Endodermal cell (in vitro differentiated cells): ENCODE data around the gene ZFX. TPM values are rescaled to one million over a fixed set of nuclear protein-coding genes. Genes with fewer than 3 reads are reported as not detected.
A peak's percentile ranks its signal among the peaks of the same experiment; 100 is the strongest.
"Not testable (repeated sequence)": the region's sequence is repeated elsewhere in the genome, so short reads cannot be mapped to it uniquely, and the experiment has no call there.

ENCODE experiments used
- DNase-seq: peaks from one replicate; pipeline ENCODE4 v3.0.0-alpha.2; 2017
- H3K27ac ChIP-seq: 2 replicates; pipeline ENCODE4 v1.5.1; 2013; ENCODE audit warnings: mild to moderate bottlenecking, low read depth, low read length, moderate library complexity
- H3K27me3 ChIP-seq: 2 replicates; pipeline ENCODE4 v1.6.1; 2013; ENCODE audit warnings: mild to moderate bottlenecking, low read length, moderate library complexity; ENCODE audit not compliant: insufficient read depth, control insufficient read depth, poor library complexity, severe bottlenecking
- H3K36me3 ChIP-seq: 2 replicates; pipeline ENCODE4 v1.7.0; 2013; ENCODE audit warnings: mild to moderate bottlenecking, low read length, moderate library complexity; ENCODE audit not compliant: control insufficient read depth, insufficient read depth
- H3K4me1 ChIP-seq: one replicate; pipeline ENCODE4 v1.7.0; 2013; ENCODE audit warnings: low read length; ENCODE audit not compliant: control insufficient read depth, insufficient read depth
- H3K4me3 ChIP-seq: 2 replicates; pipeline ENCODE4 v1.5.1; 2013; ENCODE audit warnings: mild to moderate bottlenecking, low read length, moderate library complexity
- H3K9ac ChIP-seq: 2 replicates; pipeline ENCODE4 v1.6.1; 2013; ENCODE audit warnings: mild to moderate bottlenecking, low read length, moderate library complexity; ENCODE audit not compliant: poor library complexity, severe bottlenecking; ENCODE audit errors: extremely low read depth
- H3K9me3 ChIP-seq: 2 replicates; pipeline ENCODE4 v1.6.1; 2013; ENCODE audit warnings: mild to moderate bottlenecking, low read length, moderate library complexity; ENCODE audit not compliant: control insufficient read depth
- H3K27ac Mint-ChIP-seq: 2 replicates; pipeline ENCODE4 v1.8.0; 2020; ENCODE audit warnings: mixed read lengths
- H3K27me3 Mint-ChIP-seq: 2 replicates; pipeline ENCODE4 v1.8.0; 2021; ENCODE audit warnings: mild to moderate bottlenecking, mixed read lengths; ENCODE audit not compliant: insufficient read depth
- H3K36me3 Mint-ChIP-seq: 2 replicates; pipeline ENCODE4 v1.8.0; 2020; ENCODE audit warnings: low read depth, mixed read lengths
- H3K4me1 Mint-ChIP-seq: 2 replicates; pipeline ENCODE4 v1.8.0; 2020; ENCODE audit warnings: mixed read lengths
- H3K4me3 Mint-ChIP-seq: 2 replicates; pipeline ENCODE4 v1.8.0; 2020; ENCODE audit warnings: mild to moderate bottlenecking, moderate library complexity, mixed read lengths
- H3K9me3 Mint-ChIP-seq: 2 replicates; pipeline ENCODE4 v1.8.0; 2020; ENCODE audit warnings: mild to moderate bottlenecking, mixed read lengths
- WGBS, 2 experiments: methylation state at CpG; one replicate each; pipeline versions ENCODE4 v1.1.5 to v1.1.7; 2013; ENCODE audit warnings: missing lambda C conversion rate in 2 of 2, mixed read lengths in 1 of 2; ENCODE audit not compliant: insufficient coverage in 1 of 2, insufficient read length in 1 of 2; 5-methylcytosine and 5-hydroxymethylcytosine counted together
- total RNA-seq, 2 donors: library from RNA; stranded (reverse); fragmentation: NEBNext Ultra II Directional in 1 of 2; extraction: Animal tissue kit (Norgen Biotek cat#: 25700) in 1 of 2; gene quantifications; 2 replicates in 1 of 2; 3 replicates in 1 of 2; pipeline ENCODE4 v1.2.1, GENCODE V29; 2021
- TF ChIP-seq, protein P1 (sequence below): fragments of 200-600 bp; sonication (generic); conservative IDR thresholded peaks from 2 replicates; pipeline ENCODE4 v1.5.0; 2021; ENCODE audit warnings: antibody characterized with exemption, mild to moderate bottlenecking

The ZFX gene
- total RNA-seq, 2 donors from 2014 or later = 20.3 to 51.0 TPM

DNA sequence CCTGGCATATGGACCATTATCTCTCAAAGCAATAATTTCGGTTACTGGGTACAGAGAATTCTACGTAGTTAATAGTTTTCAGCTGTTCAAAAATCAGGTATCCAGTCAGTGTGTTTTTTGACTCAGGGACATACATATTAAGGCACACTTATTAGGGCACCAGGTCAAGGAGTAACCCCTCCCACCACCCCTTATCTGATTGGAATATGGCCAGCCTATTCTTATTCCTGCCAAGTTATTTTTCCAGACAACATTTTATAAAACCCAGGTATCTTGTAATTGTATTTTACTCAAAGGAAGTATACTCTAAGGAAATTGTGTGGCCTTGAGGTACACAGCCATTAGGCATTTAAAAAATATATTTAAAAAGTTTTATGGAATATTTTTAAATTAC lies 4.3 kb downstream of the ZFX start:
- H3K27ac Mint-ChIP-seq = no peak overlapping the region
- no peak overlapping the region for H3K27ac ChIP-seq
- 100% methylated on average over 2 of the region's 2 CpGs; no CpG with 5 or more reads in 1 of the 2 experiments for WGBS, 2 experiments
- peaks cover 5% of the 10 kb centered on the region for H3K36me3 ChIP-seq
- H3K4me3 Mint-ChIP-seq = no peak overlapping the region
- no peaks in the 10 kb centered on the region for H3K9me3 Mint-ChIP-seq
- H3K4me1 ChIP-seq = no peaks in the 10 kb centered on the region
- no peaks in the 10 kb centered on the region for H3K27me3 Mint-ChIP-seq
- TF ChIP-seq, protein P1, sequence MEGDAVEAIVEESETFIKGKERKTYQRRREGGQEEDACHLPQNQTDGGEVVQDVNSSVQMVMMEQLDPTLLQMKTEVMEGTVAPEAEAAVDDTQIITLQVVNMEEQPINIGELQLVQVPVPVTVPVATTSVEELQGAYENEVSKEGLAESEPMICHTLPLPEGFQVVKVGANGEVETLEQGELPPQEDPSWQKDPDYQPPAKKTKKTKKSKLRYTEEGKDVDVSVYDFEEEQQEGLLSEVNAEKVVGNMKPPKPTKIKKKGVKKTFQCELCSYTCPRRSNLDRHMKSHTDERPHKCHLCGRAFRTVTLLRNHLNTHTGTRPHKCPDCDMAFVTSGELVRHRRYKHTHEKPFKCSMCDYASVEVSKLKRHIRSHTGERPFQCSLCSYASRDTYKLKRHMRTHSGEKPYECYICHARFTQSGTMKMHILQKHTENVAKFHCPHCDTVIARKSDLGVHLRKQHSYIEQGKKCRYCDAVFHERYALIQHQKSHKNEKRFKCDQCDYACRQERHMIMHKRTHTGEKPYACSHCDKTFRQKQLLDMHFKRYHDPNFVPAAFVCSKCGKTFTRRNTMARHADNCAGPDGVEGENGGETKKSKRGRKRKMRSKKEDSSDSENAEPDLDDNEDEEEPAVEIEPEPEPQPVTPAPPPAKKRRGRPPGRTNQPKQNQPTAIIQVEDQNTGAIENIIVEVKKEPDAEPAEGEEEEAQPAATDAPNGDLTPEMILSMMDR = no peak
- H3K9me3 ChIP-seq = no peaks in the 10 kb centered on the region
- no peak for DNase-seq
- no peak overlapping the region for H3K9ac ChIP-seq
- H3K27me3 ChIP-seq = no peaks in the 10 kb centered on the region
- peaks cover 29% of the 10 kb centered on the region for H3K4me1 Mint-ChIP-seq
- H3K36me3 Mint-ChIP-seq = peaks cover 30% of the 10 kb centered on the region
- H3K4me3 ChIP-seq = no peak overlapping the region

DNA sequence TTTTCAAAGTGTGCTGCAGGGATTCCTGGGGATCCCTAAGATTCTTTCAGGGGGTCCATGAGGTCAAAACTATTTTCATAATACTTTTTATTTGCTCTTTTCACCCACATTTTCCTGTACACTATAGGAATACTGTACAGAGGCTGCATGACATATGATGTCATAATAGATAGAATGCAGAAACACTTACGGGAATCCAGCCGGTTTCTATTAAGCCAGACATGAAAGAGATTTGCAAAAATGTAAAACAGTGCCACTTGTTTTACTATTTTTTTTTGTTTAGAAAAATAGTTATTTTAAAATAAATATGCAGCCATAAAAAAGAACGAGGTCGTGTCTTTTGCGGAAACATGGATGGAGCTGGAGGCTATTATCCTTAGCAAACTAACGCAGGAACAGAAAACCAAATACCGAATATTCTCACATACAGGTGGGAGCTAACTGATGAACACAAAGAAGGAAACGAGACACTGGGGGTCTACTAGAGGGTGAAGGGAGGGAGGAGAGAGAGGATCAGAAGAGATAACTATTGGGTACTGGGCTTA lies 5.0 kb downstream of the ZFX start:
- H3K4me3 Mint-ChIP-seq = no peak overlapping the region
- 93% methylated on average over 7 of the region's 8 CpGs; no CpG with 5 or more reads in 1 of the 2 experiments for WGBS, 2 experiments
- Histone ChIP-seq H3K9me3 (no peaks in the 10 kb centered on the region), H3K4me1 (no peaks in the 10 kb centered on the region), H3K4me3 (no peak overlapping the region), H3K36me3 (peaks cover 5% of the 10 kb centered on the region), H3K27ac (no peak overlapping the region), H3K9ac (no peak overlapping the region), H3K27me3 (no peaks in the 10 kb centered on the region)
- H3K27me3 Mint-ChIP-seq = no peaks in the 10 kb centered on the region
- H3K4me1 Mint-ChIP-seq = peaks cover 29% of the 10 kb centered on the region
- no peak overlapping the region for H3K27ac Mint-ChIP-seq
- TF ChIP-seq, protein P1 = no peak
- no peaks in the 10 kb centered on the region for H3K9me3 Mint-ChIP-seq
- H3K36me3 Mint-ChIP-seq = peaks cover 30% of the 10 kb centered on the region
- no peak for DNase-seq

DNA sequence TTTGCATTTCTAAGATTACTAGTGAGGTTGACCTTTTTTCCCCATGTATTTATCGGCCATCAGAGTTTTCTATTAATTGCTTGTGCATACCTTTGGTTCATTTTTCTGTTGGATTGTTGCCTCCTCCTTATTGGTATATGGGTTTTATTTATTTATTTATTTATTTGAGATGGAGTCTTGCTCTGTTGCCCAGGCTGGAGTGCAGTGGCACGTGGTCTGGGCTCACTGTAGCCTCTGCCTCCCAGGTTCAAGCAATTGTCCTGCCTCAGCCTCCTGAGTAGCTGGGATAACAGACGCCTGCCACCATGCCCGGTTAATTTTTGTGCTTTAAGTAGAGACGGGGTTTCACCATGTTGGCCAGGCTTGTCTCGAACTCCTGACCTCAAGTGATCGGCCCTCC lies 6.2 kb downstream of the ZFX start:
- DNase-seq, H3K4me3 ChIP-seq, H3K9ac ChIP-seq, H3K27me3 ChIP-seq, H3K4me3 Mint-ChIP-seq, H3K9me3 Mint-ChIP-seq, H3K27me3 Mint-ChIP-seq, H3K9me3 ChIP-seq, H3K4me1 ChIP-seq, H3K36me3 ChIP-seq, H3K27ac ChIP-seq: not testable (repeated sequence)
- 95 to 100% methylated on average over 1 to 7 of the region's 7 CpGs for WGBS, 2 experiments
- H3K27ac Mint-ChIP-seq = peak overlapping the region; percentile 11
- H3K4me1 Mint-ChIP-seq = peaks cover 29% of the 10 kb centered on the region
- H3K36me3 Mint-ChIP-seq = peaks cover 31% of the 10 kb centered on the region

DNA sequence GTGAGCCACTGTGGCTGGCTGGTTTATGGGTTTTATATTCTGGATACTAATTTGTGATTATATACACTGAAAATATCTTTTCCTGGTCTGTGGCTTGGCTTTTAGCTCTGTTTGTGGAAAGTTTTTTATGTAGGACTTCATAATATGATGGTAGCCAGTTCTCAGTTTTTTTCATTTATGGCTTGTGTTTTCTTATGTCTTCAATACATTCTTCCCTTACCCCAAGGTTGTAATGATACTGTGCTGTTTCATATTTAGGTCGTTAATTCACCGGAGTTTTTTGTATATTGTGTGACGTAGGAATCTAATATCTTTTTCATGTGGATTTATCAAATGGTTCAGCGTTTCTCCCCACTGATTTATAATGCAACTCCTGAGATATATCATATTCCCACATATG lies 6.6 kb downstream of the ZFX start:
- no peak overlapping the region for H3K27ac ChIP-seq
- WGBS, 2 experiments = no CpG with 5 or more reads among the region's 4 CpGs

More for the DNA sequence above, 6.6 kb downstream of the ZFX start:
- Histone ChIP-seq H3K9me3 (no peaks in the 10 kb centered on the region), H3K27me3 (no peaks in the 10 kb centered on the region), H3K4me1 (no peaks in the 10 kb centered on the region), H3K9ac (no peak overlapping the region), H3K36me3 (peaks cover 5% of the 10 kb centered on the region), H3K4me3 (no peak overlapping the region)
- Mint-ChIP-seq H3K36me3 (peaks cover 33% of the 10 kb centered on the region), H3K4me1 (peaks cover 25% of the 10 kb centered on the region), H3K27ac (peak overlapping the region; percentile 11), H3K4me3 (no peak overlapping the region), H3K9me3 (no peaks in the 10 kb centered on the region), H3K27me3 (no peaks in the 10 kb centered on the region)
- no peak for DNase-seq
- TF ChIP-seq, protein P1 = no peak
